Measurements from ENCODE around the gene NPLOC4. TPM values are rescaled to one million over a fixed set of nuclear protein-coding genes. Genes with fewer than 3 reads are reported as not detected.
"Not testable (repeated sequence)": the region's sequence is repeated elsewhere in the genome, so short reads cannot be mapped to it uniquely, and the experiment has no call there.

Gene NPLOC4
- total RNA-seq, 1 experiment from 2014 or later = 83.9 TPM

DNA sequence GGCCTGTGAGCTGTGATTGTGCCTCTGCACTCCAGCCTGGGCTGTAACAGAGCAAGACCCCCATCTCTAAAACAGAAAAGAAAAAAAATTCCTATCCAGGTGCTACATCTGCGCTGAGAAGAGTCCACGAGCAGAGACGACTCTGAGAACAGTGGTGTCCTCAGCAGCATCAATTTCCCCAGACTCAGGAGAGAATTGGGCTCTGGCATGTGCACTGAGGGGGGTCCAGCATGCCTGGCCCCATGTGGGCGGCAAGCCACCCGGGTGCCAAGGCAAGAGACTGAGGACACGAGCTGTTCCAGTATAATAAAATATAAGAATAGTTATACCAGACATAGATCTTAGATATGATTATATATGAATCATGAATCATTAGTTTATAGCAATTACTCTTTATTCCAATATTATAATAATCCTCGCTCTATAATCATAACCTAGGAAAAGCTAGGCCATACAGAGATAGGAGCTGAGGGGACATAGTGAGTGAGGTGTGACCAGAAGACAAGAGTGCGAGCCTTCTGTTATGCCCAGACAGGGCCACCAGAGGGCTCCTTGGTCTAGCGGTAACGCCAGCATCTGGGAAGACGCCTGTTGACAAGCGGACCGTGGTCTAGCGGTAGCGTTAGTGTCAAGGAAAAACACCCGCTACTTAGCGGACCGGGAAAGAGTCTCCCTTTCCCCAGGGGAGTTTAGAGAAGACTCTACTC lies 38.8 kb upstream of the NPLOC4 start:
- H3K4me3 Mint-ChIP-seq (ENCODE audit: unreplicated experiment); intact Hi-C loops (cut with micrococcal nuclease); H3K27me3 Mint-ChIP-seq (ENCODE audit: insufficient read depth, unreplicated experiment); H3K9me3 Mint-ChIP-seq (ENCODE audit: unreplicated experiment); BruUV-seq (replicated peaks); H3K27ac Mint-ChIP-seq (ENCODE audit: low read depth, unreplicated experiment); H3K4me1 Mint-ChIP-seq (ENCODE audit: insufficient read depth, unreplicated experiment): not testable (repeated sequence)
- peaks cover 45% of the 10 kb centered on the region for H3K36me3 Mint-ChIP-seq (ENCODE audit: insufficient read depth, unreplicated experiment)
- ChIA-PET POLR2A (interaction anchor here (0.8 to 2.8 kb wide), 4 partner anchors 9 to 187 kb away, joined by 3 to 10 read pairs (median 6); partner anchors contain the start of genes CCDC137, MRPL12, NPLOC4 and OXLD1), CTCF (interaction anchor here (1.0 to 1.6 kb wide), 3 partner anchors 10 to 31 kb away, joined by 4 to 8 read pairs (median 5); no protein-coding TSS in a partner anchor)
- DNase-seq (ENCODE audit: unreplicated experiment) = peak; percentile 30
- TF ChIP-seq, protein P1, sequence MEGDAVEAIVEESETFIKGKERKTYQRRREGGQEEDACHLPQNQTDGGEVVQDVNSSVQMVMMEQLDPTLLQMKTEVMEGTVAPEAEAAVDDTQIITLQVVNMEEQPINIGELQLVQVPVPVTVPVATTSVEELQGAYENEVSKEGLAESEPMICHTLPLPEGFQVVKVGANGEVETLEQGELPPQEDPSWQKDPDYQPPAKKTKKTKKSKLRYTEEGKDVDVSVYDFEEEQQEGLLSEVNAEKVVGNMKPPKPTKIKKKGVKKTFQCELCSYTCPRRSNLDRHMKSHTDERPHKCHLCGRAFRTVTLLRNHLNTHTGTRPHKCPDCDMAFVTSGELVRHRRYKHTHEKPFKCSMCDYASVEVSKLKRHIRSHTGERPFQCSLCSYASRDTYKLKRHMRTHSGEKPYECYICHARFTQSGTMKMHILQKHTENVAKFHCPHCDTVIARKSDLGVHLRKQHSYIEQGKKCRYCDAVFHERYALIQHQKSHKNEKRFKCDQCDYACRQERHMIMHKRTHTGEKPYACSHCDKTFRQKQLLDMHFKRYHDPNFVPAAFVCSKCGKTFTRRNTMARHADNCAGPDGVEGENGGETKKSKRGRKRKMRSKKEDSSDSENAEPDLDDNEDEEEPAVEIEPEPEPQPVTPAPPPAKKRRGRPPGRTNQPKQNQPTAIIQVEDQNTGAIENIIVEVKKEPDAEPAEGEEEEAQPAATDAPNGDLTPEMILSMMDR (IDR thresholded peaks at IDR 0.05; ENCODE audit: unreplicated experiment) = peak; percentile 66

DNA sequence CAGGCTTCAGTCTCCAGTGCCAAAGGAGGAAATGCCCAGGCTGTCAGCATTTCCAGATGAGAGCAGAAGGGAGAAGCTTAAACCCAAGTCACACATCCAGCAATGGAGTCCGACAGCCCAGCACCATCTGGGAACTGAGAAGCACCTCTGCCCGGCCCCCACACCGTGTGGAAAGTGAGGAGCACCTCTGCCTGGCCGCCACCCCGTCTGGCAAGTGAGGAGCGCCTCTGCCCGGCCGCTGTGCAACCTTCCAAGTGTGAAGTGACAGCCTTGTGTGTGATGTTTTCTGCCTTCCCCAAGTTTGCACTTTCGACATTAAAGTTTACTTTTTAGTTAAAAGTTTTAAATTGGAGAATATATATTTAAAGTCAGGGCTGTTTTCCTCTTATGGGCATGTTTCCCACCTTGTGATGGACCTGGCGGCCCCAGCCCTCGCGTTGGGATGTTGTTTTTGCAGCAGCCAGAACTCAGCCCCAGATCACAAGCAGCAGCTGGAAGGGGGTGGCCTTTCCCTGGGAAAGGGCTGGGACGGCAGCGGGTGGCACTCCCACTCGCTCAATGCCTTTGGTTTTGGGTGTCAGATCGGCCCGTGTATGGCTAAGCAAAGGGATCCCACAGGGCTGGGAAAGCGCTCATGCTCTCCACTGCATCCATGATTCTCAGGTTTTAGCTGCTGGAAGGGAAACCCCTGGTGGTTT lies 36.8 kb upstream of the NPLOC4 start:
- TF ChIP-seq, protein P1 (IDR thresholded peaks at IDR 0.05; ENCODE audit: unreplicated experiment) = no peak
- no peak overlapping the region for H3K4me3 Mint-ChIP-seq (ENCODE audit: unreplicated experiment)
- DNase-seq (ENCODE audit: unreplicated experiment) = no peak
- H3K4me1 Mint-ChIP-seq (ENCODE audit: insufficient read depth, unreplicated experiment) = peaks cover 5% of the 10 kb centered on the region
- POLR2A ChIA-PET = no interaction called here
- no peak overlapping the region for H3K27ac Mint-ChIP-seq (ENCODE audit: low read depth, unreplicated experiment)
- TSS peak; percentile 51 for BruUV-seq (replicated peaks)
- intact Hi-C loops (cut with micrococcal nuclease) = no loop called here
- no peaks in the 10 kb centered on the region for H3K27me3 Mint-ChIP-seq (ENCODE audit: insufficient read depth, unreplicated experiment)
- no peaks in the 10 kb centered on the region for H3K9me3 Mint-ChIP-seq (ENCODE audit: unreplicated experiment)
- CTCF ChIA-PET = no interaction called here
- H3K36me3 Mint-ChIP-seq (ENCODE audit: insufficient read depth, unreplicated experiment) = peaks cover 51% of the 10 kb centered on the region

DNA sequence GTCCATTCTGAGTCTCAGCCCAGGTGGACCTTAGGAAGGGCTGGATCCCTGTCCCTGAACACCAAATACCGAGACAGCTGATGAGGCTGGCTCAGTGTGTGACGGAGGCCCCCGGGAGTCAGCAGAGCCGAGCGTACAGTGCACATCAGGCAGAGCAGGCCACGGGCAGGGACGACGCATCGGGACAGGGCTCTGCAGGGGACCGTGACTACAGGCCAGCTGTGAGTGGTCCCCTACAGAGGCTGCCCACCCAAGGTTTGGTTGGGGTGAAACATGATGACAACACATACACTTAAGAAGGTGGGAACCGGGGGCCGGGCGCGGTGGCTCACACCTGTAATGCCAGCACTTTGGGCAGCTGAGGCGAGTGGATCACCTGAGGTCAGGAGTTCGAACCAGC lies 36.0 kb upstream of the NPLOC4 start:
- DNase-seq (ENCODE audit: unreplicated experiment) = no peak
- no TSS peak for BruUV-seq (replicated peaks)
- Mint-ChIP-seq H3K27ac (ENCODE audit: low read depth, unreplicated experiment) (no peak overlapping the region), H3K9me3 (ENCODE audit: unreplicated experiment) (no peaks in the 10 kb centered on the region), H3K36me3 (ENCODE audit: insufficient read depth, unreplicated experiment) (peaks cover 57% of the 10 kb centered on the region), H3K4me1 (ENCODE audit: insufficient read depth, unreplicated experiment) (peaks cover 10% of the 10 kb centered on the region), H3K4me3 (ENCODE audit: unreplicated experiment) (no peak overlapping the region), H3K27me3 (ENCODE audit: insufficient read depth, unreplicated experiment) (no peaks in the 10 kb centered on the region)
- ChIA-PET POLR2A (no interaction called here), CTCF (interaction anchor here (0.6 to 0.9 kb wide), 2 partner anchors 9 to 441 kb away, joined by 3 to 5 read pairs; no protein-coding TSS in a partner anchor)
- TF ChIP-seq, protein P1 (IDR thresholded peaks at IDR 0.05; ENCODE audit: unreplicated experiment) = no peak
- intact Hi-C loops (cut with micrococcal nuclease) = no loop called here

DNA sequence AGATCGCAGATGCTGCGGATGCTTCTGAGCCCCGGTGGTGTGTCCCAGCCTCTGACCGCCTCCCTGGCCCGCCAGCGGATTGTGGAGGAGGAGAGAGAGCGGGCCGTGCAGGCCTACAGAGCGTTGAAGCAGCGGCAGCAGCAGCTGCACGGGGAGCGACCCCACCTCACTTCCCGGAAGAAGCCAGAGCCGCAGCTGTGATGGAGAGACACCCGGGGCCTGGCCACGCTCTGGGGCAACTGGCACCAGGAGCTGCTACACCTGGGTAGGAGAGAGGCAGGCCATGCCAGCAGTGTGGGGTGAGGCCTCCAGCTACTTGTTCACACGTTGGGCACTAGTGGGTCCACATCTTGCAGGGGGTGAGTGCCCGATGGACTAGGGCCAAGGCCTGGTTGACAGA lies 35.6 kb upstream of the NPLOC4 start:
- Mint-ChIP-seq H3K27me3 (ENCODE audit: insufficient read depth, unreplicated experiment) (no peaks in the 10 kb centered on the region), H3K4me3 (ENCODE audit: unreplicated experiment) (no peak overlapping the region), H3K4me1 (ENCODE audit: insufficient read depth, unreplicated experiment) (peaks cover 14% of the 10 kb centered on the region), H3K9me3 (ENCODE audit: unreplicated experiment) (no peaks in the 10 kb centered on the region), H3K27ac (ENCODE audit: low read depth, unreplicated experiment) (no peak overlapping the region), H3K36me3 (ENCODE audit: insufficient read depth, unreplicated experiment) (peaks cover 57% of the 10 kb centered on the region)
- TF ChIP-seq, protein P1 (IDR thresholded peaks at IDR 0.05; ENCODE audit: unreplicated experiment) = no peak
- POLR2A ChIA-PET = no interaction called here
- BruUV-seq (replicated peaks) = no TSS peak
- intact Hi-C loops (cut with micrococcal nuclease) = no loop called here
- CTCF ChIA-PET = interaction anchor here (0.6 to 0.9 kb wide), 2 partner anchors 10 to 441 kb away, joined by 3 to 5 read pairs; no protein-coding TSS in a partner anchor
- no peak for DNase-seq (ENCODE audit: unreplicated experiment)
